ENCODE results near the gene SSBP3.

SSBP3 gene

GRCh38 chr1:54302951-54303843 lies 103.0 kb downstream of the SSBP3 start:
- DNase-seq: no peak

GRCh38 chr1:54302549-54302948 lies 103.6 kb downstream of the SSBP3 start:
- DNase-seq: no peak

- no peak for DNase-seq
Measured at GRCh38 chr1:54301497-54301896, 104.7 kb downstream of the SSBP3 start.

GRCh38 chr1:54300401-54300800 lies 105.8 kb downstream of the SSBP3 start:
- DNase-seq: no peak

GRCh38 chr1:54299037-54299436 lies 107.2 kb downstream of the SSBP3 start:
- no peak for DNase-seq

- no peak for DNase-seq
Measured at GRCh38 chr1:54298284-54299033, 107.7 kb downstream of the SSBP3 start.

GRCh38 chr1:54297596-54298283 lies 108.5 kb downstream of the SSBP3 start:
- no peak for DNase-seq

GRCh38 chr1:54296666-54297065 lies 109.5 kb downstream of the SSBP3 start:
- DNase-seq: no peak

- DNase-seq: no peak
Measured at GRCh38 chr1:54294887-54295286, 111.3 kb downstream of the SSBP3 start.

- DNase-seq: no peak
Measured at GRCh38 chr1:54292002-54292911, 113.9 kb downstream of the SSBP3 start.

- DNase-seq: no peak
Measured at GRCh38 chr1:54291276-54292001, 114.8 kb downstream of the SSBP3 start.

GRCh38 chr1:54290506-54291184 lies 115.5 kb downstream of the SSBP3 start:
- no peak for DNase-seq

- no peak for DNase-seq
Measured at GRCh38 chr1:54289712-54290233, 116.4 kb downstream of the SSBP3 start.

GRCh38 chr1:54287801-54288211 lies 118.4 kb downstream of the SSBP3 start:
- no peak for DNase-seq

GRCh38 chr1:54287176-54287650 lies 119.0 kb downstream of the SSBP3 start:
- no peak for DNase-seq

- no peak for DNase-seq
Measured at GRCh38 chr1:54285815-54286345, 120.3 kb downstream of the SSBP3 start.

GRCh38 chr1:54284781-54285529 lies 121.2 kb downstream of the SSBP3 start:
- no peak for DNase-seq

- no peak for DNase-seq
Measured at GRCh38 chr1:54283635-54284385, 122.4 kb downstream of the SSBP3 start.
